ENCODE measurements around the gene PRKCE. TPM values are rescaled to one million over a fixed set of nuclear protein-coding genes. Genes with fewer than 3 reads are reported as not detected.

Gene PRKCE
- total RNA-seq, 1 experiment from 2014 or later = 17.7 TPM

GRCh38 chr2:46042207-46042637, 390.7 kb downstream of the PRKCE start:
- CTCF ChIA-PET = no interaction called here
- no peak for DNase-seq
- TF ChIP-seq CTCF (IDR thresholded peaks at IDR 0.05; ENCODE audit: unreplicated experiment) = no peak
- no TSS peak for BruUV-seq (replicated peaks)
- intact Hi-C loops (cut with micrococcal nuclease; ENCODE audit: unreplicated experiment) = no loop called here
- Mint-ChIP-seq H3K4me1 (ENCODE audit: low read depth, unreplicated experiment) (peaks cover 48% of the 10 kb centered on the region), H3K36me3 (ENCODE audit: insufficient read depth, unreplicated experiment) (no peaks in the 10 kb centered on the region), H3K27ac (ENCODE audit: unreplicated experiment) (no peak overlapping the region), H3K4me3 (ENCODE audit: low read depth, unreplicated experiment) (no peak overlapping the region), H3K27me3 (ENCODE audit: unreplicated experiment) (no peaks in the 10 kb centered on the region), H3K9me3 (ENCODE audit: low read depth, unreplicated experiment) (no peaks in the 10 kb centered on the region)

GRCh38 chr2:46042711-46043110, 391.2 kb downstream of the PRKCE start:
- CTCF ChIA-PET = no interaction called here
- Mint-ChIP-seq H3K4me1 (ENCODE audit: low read depth, unreplicated experiment) (peaks cover 46% of the 10 kb centered on the region), H3K27ac (ENCODE audit: unreplicated experiment) (no peak overlapping the region), H3K9me3 (ENCODE audit: low read depth, unreplicated experiment) (no peaks in the 10 kb centered on the region), H3K27me3 (ENCODE audit: unreplicated experiment) (no peaks in the 10 kb centered on the region), H3K4me3 (ENCODE audit: low read depth, unreplicated experiment) (no peak overlapping the region), H3K36me3 (ENCODE audit: insufficient read depth, unreplicated experiment) (no peaks in the 10 kb centered on the region)
- no peak for TF ChIP-seq CTCF (IDR thresholded peaks at IDR 0.05; ENCODE audit: unreplicated experiment)
- no TSS peak for BruUV-seq (replicated peaks)
- intact Hi-C loops (cut with micrococcal nuclease; ENCODE audit: unreplicated experiment) = no loop called here
- no peak for DNase-seq

- CTCF ChIA-PET = no interaction called here
- Mint-ChIP-seq H3K36me3 (ENCODE audit: insufficient read depth, unreplicated experiment) (no peaks in the 10 kb centered on the region), H3K9me3 (ENCODE audit: low read depth, unreplicated experiment) (no peaks in the 10 kb centered on the region), H3K4me3 (ENCODE audit: low read depth, unreplicated experiment) (no peak overlapping the region), H3K27me3 (ENCODE audit: unreplicated experiment) (no peaks in the 10 kb centered on the region), H3K27ac (ENCODE audit: unreplicated experiment) (no peak overlapping the region), H3K4me1 (ENCODE audit: low read depth, unreplicated experiment) (peaks cover 15% of the 10 kb centered on the region)
- BruUV-seq (replicated peaks) = no TSS peak
- TF ChIP-seq CTCF (IDR thresholded peaks at IDR 0.05; ENCODE audit: unreplicated experiment) = no peak
- intact Hi-C loops (cut with micrococcal nuclease; ENCODE audit: unreplicated experiment) = no loop called here
- no peak for DNase-seq
Measured at GRCh38 chr2:46045888-46046287, 394.4 kb downstream of the PRKCE start.

DNA sequence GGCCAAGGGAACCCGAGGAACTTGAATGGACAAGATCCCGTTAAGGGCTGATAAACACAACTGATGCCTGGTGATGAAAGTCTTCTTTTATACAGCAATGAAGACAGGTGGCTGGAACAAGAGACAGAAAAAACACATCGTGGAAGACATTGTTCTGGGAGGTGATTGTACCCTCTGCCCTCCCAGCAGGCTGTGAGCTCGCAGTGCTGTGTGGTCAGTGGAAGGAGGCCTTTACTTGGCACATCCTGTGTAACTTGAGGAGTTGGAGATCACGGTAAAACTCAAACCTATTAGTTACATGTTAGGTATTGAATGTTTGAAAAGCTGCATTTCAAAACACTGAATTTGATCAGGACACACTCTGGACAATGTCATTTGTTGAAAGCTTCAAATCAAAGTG, 395.8 kb downstream of the PRKCE start:
- intact Hi-C loops (cut with micrococcal nuclease; ENCODE audit: unreplicated experiment) = no loop called here
- CTCF ChIA-PET = no interaction called here
- no peaks in the 10 kb centered on the region for H3K9me3 Mint-ChIP-seq (ENCODE audit: low read depth, unreplicated experiment)

More for the DNA sequence above, 395.8 kb downstream of the PRKCE start:
- TF ChIP-seq CTCF (IDR thresholded peaks at IDR 0.05; ENCODE audit: unreplicated experiment) = no peak
- no peaks in the 10 kb centered on the region for H3K27me3 Mint-ChIP-seq (ENCODE audit: unreplicated experiment)
- BruUV-seq (replicated peaks) = no TSS peak
- H3K4me3 Mint-ChIP-seq (ENCODE audit: low read depth, unreplicated experiment) = no peak overlapping the region
- H3K36me3 Mint-ChIP-seq (ENCODE audit: insufficient read depth, unreplicated experiment) = no peaks in the 10 kb centered on the region
- H3K4me1 Mint-ChIP-seq (ENCODE audit: low read depth, unreplicated experiment) = peaks cover 1% of the 10 kb centered on the region
- DNase-seq = no peak
- H3K27ac Mint-ChIP-seq (ENCODE audit: unreplicated experiment) = no peak overlapping the region

Data from Calu3 (cell line).